Fibroblast of the aortic adventitia (primary cell): Measurements from ENCODE around the gene ATF7IP2. TPM values are rescaled to one million over a fixed set of nuclear protein-coding genes. Genes with fewer than 3 reads are reported as not detected.
A peak's percentile ranks its signal among the peaks of the same experiment; 100 is the strongest.

Experiments
- DNase-seq: peaks from one replicate; pipeline ENCODE4 v3.0.0-alpha.2; 2010; ENCODE audit warnings: low read depth
- H3K4me3 ChIP-seq: 2 replicates; pipeline ENCODE4 v1.5.1; 2011; ENCODE audit warnings: low read depth, mild to moderate bottlenecking, control low read depth, low read length, moderate library complexity
- total RNA-seq: library from RNA; depleted of rRNA; stranded (reverse); fragments of >200 nt; gene quantifications from 2 replicates; pipeline ENCODE4 v1.2.3, GENCODE V29; 2012; ENCODE audit warnings: low replicate concordance
- TF ChIP-seq, protein P1 (sequence below): IDR thresholded peaks from 2 replicates; pipeline ENCODE4 v1.5.1; 2011; ENCODE audit warnings: mild to moderate bottlenecking, low read length, control low read depth, inconsistent platforms; ENCODE audit not compliant: insufficient read depth

The ATF7IP2 gene
- total RNA-seq, 1 donor = 1.1 TPM

DNA sequence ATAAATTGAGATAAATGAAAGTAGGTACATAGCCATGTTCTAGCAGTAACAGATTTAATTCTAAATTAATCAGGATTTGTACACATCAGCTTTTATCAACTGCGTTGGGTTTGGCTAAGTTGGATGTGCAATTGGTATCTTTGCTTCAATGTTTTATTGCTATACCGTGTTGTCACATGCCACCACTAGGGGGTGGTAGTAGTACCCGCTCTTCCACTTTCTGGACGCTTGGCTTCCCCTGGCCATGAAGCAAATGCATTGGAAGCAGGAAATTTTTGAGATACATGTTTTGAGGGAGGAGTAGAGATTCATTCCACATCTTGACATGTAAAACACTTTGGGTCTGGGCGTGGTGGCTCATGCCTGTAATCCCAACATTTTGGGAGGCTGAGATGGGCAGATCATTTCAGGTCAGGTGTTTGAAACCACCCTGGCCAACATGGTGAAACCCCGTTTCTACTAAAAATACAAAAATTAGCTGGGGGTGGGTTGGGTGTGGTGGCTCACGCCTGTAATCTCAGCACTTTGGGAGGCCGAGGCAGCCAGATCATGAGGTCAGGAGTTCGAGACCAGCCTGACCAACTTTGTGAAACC lies 135.9 kb downstream of the ATF7IP2 start:
- H3K4me3 ChIP-seq = no peak overlapping the region
- TF ChIP-seq, protein P1, sequence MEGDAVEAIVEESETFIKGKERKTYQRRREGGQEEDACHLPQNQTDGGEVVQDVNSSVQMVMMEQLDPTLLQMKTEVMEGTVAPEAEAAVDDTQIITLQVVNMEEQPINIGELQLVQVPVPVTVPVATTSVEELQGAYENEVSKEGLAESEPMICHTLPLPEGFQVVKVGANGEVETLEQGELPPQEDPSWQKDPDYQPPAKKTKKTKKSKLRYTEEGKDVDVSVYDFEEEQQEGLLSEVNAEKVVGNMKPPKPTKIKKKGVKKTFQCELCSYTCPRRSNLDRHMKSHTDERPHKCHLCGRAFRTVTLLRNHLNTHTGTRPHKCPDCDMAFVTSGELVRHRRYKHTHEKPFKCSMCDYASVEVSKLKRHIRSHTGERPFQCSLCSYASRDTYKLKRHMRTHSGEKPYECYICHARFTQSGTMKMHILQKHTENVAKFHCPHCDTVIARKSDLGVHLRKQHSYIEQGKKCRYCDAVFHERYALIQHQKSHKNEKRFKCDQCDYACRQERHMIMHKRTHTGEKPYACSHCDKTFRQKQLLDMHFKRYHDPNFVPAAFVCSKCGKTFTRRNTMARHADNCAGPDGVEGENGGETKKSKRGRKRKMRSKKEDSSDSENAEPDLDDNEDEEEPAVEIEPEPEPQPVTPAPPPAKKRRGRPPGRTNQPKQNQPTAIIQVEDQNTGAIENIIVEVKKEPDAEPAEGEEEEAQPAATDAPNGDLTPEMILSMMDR = peak; percentile 91
- peak; percentile 81 for DNase-seq

DNA sequence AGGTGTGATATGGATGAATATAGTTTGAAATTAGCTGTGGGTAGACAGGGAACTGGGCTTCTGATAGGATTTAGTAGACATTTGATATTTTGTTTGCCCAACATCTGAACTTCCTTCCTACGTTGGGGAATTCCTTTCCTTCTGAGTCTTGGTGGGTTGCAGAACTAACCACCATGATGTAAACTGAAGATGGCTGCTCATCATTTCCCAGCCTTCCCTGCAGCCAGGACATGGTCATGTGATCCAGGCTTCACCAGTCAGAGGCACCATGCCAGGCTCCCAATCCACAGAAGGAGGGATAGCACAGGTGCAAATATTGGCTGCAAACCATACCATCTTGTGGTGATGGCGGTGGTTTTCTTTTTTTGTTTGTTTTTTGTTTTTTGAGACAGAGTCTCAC lies 137.1 kb downstream of the ATF7IP2 start:
- no peak overlapping the region for H3K4me3 ChIP-seq
- DNase-seq = no peak
- TF ChIP-seq, protein P1 = no peak

DNA sequence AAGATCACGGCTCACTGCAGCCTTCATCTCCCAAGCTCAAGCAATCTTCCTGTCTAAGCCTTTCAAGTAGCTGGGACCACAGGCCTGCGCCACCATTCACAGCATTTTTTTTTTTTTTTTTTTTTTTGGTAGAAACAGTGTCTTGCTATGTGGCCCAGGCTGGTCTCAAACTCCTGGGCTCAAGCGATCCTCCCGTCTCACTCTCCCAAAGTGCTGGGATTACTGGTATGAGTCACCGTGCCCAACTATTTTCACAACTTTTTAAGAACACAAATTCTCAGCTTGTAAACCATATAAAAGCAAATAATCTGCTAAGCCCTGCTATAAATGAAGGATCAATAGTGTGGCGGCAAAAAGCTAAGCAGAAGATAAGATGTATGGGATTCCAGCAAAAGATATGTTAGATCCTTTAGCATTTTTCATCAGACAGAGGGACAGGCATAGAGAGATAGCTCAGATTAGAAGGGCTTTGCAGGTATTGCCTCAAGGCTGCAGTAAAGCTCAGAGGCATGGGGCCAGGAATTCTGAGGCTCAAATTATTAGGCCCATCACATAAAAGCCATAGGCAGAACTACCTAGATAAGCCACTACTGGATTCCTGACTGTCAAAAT lies 139.5 kb downstream of the ATF7IP2 start:
- TF ChIP-seq, protein P1 = no peak
- no peak for DNase-seq

DNA sequence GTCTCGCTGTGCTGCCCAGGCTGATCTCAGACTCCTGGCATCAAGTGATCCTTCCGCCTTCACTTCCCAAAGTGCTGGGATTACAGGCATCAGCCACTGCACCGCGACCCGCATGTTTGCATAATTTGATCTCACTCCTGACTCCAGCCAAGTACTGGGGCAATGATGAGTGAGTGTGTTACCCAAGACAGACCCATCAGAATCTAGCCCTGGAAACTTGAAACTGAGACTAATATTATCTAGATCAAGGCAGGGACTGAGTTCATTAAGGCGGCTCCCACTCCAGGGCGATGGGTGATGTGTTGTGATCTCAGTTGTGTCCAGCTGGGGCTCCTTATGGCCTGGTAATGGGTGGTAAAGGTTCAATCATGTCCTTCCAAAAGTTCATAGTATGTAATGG lies 141.1 kb downstream of the ATF7IP2 start:
- no peak overlapping the region for H3K4me3 ChIP-seq
- no peak for DNase-seq
- TF ChIP-seq, protein P1 = no peak

More for the DNA sequence above, 139.5 kb downstream of the ATF7IP2 start:
- no peak overlapping the region for H3K4me3 ChIP-seq

DNA sequence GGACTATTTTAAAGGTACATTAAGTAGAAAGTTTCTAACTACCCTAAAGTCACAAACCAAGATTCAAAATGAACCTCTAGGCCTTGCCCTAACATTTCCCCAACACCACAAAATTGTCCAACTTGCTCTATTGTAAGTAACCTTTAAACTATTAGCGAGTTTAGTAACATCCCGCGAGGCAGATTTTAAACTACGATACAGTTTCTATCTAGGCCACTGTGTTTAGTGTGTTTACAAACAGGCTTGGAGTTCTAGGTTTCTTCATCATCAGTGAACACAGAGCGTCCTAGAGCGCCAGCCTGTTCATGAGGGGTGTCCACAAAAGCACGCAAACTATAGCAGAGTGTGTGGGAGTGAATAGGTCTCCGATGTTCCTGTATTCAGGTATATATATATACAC lies 142.8 kb downstream of the ATF7IP2 start:
- no peak for DNase-seq
- H3K4me3 ChIP-seq = no peak overlapping the region
- TF ChIP-seq, protein P1 = no peak

DNA sequence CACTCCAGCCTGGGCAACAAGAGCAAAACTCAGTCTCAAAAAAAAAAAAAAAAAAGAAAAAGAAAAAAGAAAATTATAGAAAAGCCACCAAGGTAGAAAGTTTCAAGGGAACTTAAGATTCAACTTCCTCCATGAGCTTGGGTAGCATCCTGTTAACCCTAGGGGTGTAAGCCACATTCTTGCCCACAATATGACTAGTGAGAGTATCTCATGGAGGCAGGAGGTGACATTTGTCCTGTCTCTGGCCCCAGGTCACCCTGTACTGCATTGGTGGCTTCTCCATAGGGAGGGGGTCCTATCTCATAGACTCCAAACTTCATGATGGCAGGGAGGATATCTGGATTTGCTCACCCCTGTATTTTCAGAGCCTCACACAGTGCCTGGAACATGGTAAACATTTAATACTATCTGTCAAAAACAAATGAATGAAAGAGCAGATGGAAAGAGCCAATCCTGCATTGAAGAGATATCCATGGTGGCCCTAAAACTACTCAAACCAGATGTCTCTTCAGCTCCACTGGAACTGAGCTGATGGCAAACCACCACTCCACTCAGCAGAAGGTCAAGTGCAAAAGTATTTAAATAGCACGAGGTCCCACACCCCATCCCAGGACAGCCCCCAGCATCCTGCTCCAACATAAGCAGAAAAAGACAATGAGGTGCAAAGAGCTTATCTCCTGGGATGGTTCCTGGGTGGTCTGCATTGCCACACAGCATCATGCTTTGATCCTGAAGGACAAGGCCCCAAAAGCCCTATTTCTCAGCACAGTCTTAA lies 144.2 kb downstream of the ATF7IP2 start:
- no peak for DNase-seq
- TF ChIP-seq, protein P1 = no peak
- no peak overlapping the region for H3K4me3 ChIP-seq
